GM23338 (cell line): ENCODE data around the gene MRGPRF. TPM values are rescaled to one million over a fixed set of nuclear protein-coding genes. Genes with fewer than 3 reads are reported as not detected.

Experiments
- ATAC-seq: fragments of 200-7000 bp; cut with Tn5 transposase; 3 replicates; pipeline ENCODE4 v1.9.1; 2020
- DNase-seq: peaks from one replicate; pipeline ENCODE4 v3.0.0-alpha.2; 2015; ENCODE audit warnings: low spot score
- H2AFZ ChIP-seq: fragments of 200-600 bp; sonication (generic); 2 replicates; pipeline ENCODE4 v1.8.0; 2016; ENCODE audit warnings: antibody characterized with exemption, mild to moderate bottlenecking, moderate library complexity
- H3F3A ChIP-seq: fragments of 200-600 bp; sonication (generic); replicated peaks from 2 replicates; pipeline ENCODE4 v1.8.0; 2017; ENCODE audit warnings: antibody characterized with exemption, mixed run types, low read depth
- H3K27ac ChIP-seq: fragments of 200-600 bp; sonication (generic); 2 replicates; pipeline ENCODE4 v1.6.1; 2016; ENCODE audit warnings: low read depth
- H3K27me3 ChIP-seq: fragments of 200-600 bp; sonication (generic); 2 replicates; pipeline ENCODE4 v1.8.0; 2016; ENCODE audit warnings: mild to moderate bottlenecking, mixed run types, moderate library complexity; ENCODE audit not compliant: insufficient read depth
- H3K36me3 ChIP-seq: fragments of 200-600 bp; sonication (generic); 2 replicates; pipeline ENCODE4 v1.8.0; 2016; ENCODE audit warnings: mild to moderate bottlenecking; ENCODE audit not compliant: insufficient read depth
- H3K4me1 ChIP-seq: fragments of 200-600 bp; sonication (generic); 2 replicates; pipeline ENCODE4 v1.8.0; 2016; ENCODE audit warnings: mild to moderate bottlenecking, moderate library complexity; ENCODE audit not compliant: insufficient read depth
- H3K4me2 ChIP-seq: fragments of 200-600 bp; sonication (generic); 2 replicates; pipeline ENCODE4 v1.7.1; 2017; ENCODE audit warnings: mixed run types
- H3K4me3 ChIP-seq: fragments of 200-600 bp; sonication (generic); 2 replicates; pipeline ENCODE4 v1.6.1; 2016; ENCODE audit warnings: mixed run types
- H3K79me2 ChIP-seq: fragments of 200-600 bp; sonication (generic); replicated peaks from 2 replicates; pipeline ENCODE4 v1.8.0; 2017; ENCODE audit warnings: mild to moderate bottlenecking; ENCODE audit not compliant: insufficient read depth
- H3K9me2 ChIP-seq: fragments of 200-600 bp; sonication (generic); 2 replicates; pipeline ENCODE4 v1.8.0; 2017; ENCODE audit not compliant: insufficient read depth
- H4K20me1 ChIP-seq: fragments of 200-600 bp; sonication (generic); replicated peaks from 2 replicates; pipeline ENCODE4 v1.8.0; 2017; ENCODE audit warnings: mild to moderate bottlenecking; ENCODE audit not compliant: insufficient read depth
- H3K27ac Mint-ChIP-seq: 2 replicates; pipeline ENCODE4 v1.8.0; 2020; ENCODE audit warnings: inconsistent platforms, mild to moderate bottlenecking, moderate library complexity, mixed read lengths
- H3K27me3 Mint-ChIP-seq: 3 replicates; pipeline ENCODE4 v1.8.0; 2022; ENCODE audit warnings: low read depth, mild to moderate bottlenecking, moderate library complexity, mixed read lengths, inconsistent platforms; ENCODE audit not compliant: insufficient read depth, poor library complexity
- H3K36me3 Mint-ChIP-seq: 3 replicates; pipeline ENCODE4 v1.8.0; 2021; ENCODE audit warnings: low read depth, mild to moderate bottlenecking, inconsistent platforms, moderate library complexity, mixed read lengths
- H3K4me1 Mint-ChIP-seq: 3 replicates; pipeline ENCODE4 v1.8.0; 2020; ENCODE audit warnings: mild to moderate bottlenecking, inconsistent platforms, mixed read lengths
- H3K4me3 Mint-ChIP-seq: 3 replicates; pipeline ENCODE4 v1.8.0; 2021; ENCODE audit warnings: moderate library complexity, mild to moderate bottlenecking, inconsistent platforms, mixed read lengths
- H3K9me3 Mint-ChIP-seq: 3 replicates; pipeline ENCODE4 v1.8.0; 2020; ENCODE audit warnings: moderate library complexity, mild to moderate bottlenecking, inconsistent platforms, mixed read lengths
- CREB1 ChIP-seq: fragments of 250-450 bp; sonication (Bioruptor Pico); IDR thresholded peaks from 2 replicates; pipeline ENCODE4 v1.5.0; 2020; ENCODE audit warnings: low read depth, mild to moderate bottlenecking, moderate library complexity
- EZH2 ChIP-seq: fragments of 200-600 bp; sonication (generic); IDR thresholded peaks from one replicate; pipeline ENCODE4 v1.8.0; 2017; ENCODE audit warnings: antibody characterized with exemption, mild to moderate bottlenecking, low read depth; ENCODE audit not compliant: unreplicated experiment
- EZH2phosphoT487 ChIP-seq: fragments of 200-600 bp; sonication (generic); IDR thresholded peaks from one replicate; pipeline ENCODE4 v1.8.1; 2018; ENCODE audit warnings: antibody characterized with exemption; ENCODE audit not compliant: unreplicated experiment
- JUNB ChIP-seq: IDR thresholded peaks from one replicate; pipeline ENCODE4 v1.6.1; 2016; ENCODE audit warnings: antibody characterized with exemption; ENCODE audit not compliant: unreplicated experiment
- ZNF114 ChIP-seq: fragments of 250-450 bp; sonication (Bioruptor Pico); IDR thresholded peaks from 2 replicates; pipeline ENCODE4 v1.5.0; 2020; ENCODE audit warnings: mild to moderate bottlenecking, moderate library complexity
- ZNF462 ChIP-seq: fragments of 250-450 bp; sonication (Bioruptor Pico); IDR thresholded peaks from 2 replicates; pipeline ENCODE4 v1.5.0; 2020; ENCODE audit warnings: mild to moderate bottlenecking, moderate library complexity
- polyA plus RNA-seq: library from polyadenylated mRNA; unstranded; fragments of >200 nt; fragmentation: Nextera tagmentation; extraction: Ambion mirVana; gene quantifications from 2 replicates; pipeline ENCODE4 v1.2.1, GENCODE V29; 2016
- total RNA-seq: library from RNA; depleted of rRNA; stranded (reverse); fragments of >200 nt; shearing (Covaris generic); gene quantifications from 2 replicates; pipeline ENCODE4 v1.2.3, GENCODE V29; 2014
- TF ChIP-seq, protein P1 (sequence below): IDR thresholded peaks from 2 replicates; pipeline ENCODE4 v1.6.1; 2016; ENCODE audit warnings: antibody characterized with exemption

The MRGPRF gene
- total and polyA plus RNA-seq, 2 experiments from 2014 or later: 3.3 to 9.0 TPM

DNA sequence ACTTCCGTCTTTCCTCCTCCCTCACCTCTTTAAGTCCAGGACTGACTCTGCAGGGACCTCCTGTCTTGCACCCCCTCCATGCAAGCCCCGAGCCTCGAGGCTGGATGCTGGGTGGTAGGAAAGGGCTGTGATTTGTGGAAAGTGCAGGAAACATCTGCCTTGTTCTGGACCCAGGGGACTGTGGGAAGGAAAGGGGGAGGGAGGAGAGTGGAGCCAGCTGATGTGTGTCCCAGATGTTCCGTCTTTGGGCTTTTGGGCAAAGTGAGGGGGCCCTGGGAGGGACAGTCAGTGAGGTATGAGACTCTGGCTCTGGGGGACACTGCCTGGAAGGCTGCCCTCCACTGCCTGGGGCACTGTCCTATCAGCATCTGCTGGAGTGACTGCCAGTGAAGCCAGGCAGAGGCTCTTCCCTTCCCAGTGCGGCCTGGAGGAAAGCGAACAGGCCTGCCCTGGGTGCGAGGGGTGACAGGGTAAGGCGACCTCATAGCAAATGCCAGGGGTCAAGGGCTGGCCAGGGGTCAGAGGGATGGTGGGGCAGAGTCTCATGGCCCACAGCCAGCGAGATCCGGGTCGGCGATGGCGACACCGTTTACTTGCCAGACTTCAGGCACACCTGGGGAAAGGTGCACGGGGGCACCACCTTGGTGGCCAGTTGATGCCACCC lies 34.0 kb downstream of the MRGPRF start (continued):
- TF ChIP-seq ZNF462 (no peak), CREB1 (CRISPR knock-in tag) (no peak), JUNB (no peak), EZH2phosphoT487 (no peak)
- TF ChIP-seq, protein P1, sequence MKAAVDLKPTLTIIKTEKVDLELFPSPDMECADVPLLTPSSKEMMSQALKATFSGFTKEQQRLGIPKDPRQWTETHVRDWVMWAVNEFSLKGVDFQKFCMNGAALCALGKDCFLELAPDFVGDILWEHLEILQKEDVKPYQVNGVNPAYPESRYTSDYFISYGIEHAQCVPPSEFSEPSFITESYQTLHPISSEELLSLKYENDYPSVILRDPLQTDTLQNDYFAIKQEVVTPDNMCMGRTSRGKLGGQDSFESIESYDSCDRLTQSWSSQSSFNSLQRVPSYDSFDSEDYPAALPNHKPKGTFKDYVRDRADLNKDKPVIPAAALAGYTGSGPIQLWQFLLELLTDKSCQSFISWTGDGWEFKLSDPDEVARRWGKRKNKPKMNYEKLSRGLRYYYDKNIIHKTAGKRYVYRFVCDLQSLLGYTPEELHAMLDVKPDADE: no peak

DNA sequence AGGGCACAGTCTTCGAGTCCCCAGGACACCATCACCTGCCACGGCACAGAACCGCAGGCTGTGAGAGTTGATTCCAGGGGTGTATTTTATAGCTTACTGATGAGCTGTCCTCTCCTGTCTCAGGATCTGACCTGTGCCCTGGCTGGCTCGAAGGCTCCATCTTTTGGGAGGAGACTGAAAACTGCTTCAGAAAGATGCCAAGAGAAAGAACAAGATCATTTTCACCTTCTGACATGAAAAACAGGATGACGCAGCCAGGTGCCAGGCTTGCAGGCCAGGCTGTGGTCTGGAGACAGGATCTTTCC lies 34.5 kb downstream of the MRGPRF start:
- Mint-ChIP-seq H3K4me3 (no peak overlapping the region), H3K27ac (no peak overlapping the region), H3K9me3 (peaks cover 11% of the 10 kb centered on the region), H3K36me3 (peaks cover 3% of the 10 kb centered on the region; the same call in 2 of the 3 replicates), H3K27me3 (no peaks in the 10 kb centered on the region), H3K4me1 (peaks cover 7% of the 10 kb centered on the region)
- H3K79me2 ChIP-seq: no peaks in the 10 kb centered on the region
- H3K4me1 ChIP-seq: no peaks in the 10 kb centered on the region
- H4K20me1 ChIP-seq: no peaks in the 10 kb centered on the region
- H3K36me3 ChIP-seq: no peaks in the 10 kb centered on the region
- H3K4me2 ChIP-seq: no peak overlapping the region
- DNase-seq: no peak
- H3K9me2 ChIP-seq: 0 out of 2 replicates have a peak, but pooled peaks cover 3% of the 10 kb centered on the region
- no peak overlapping the region for H3K4me3 ChIP-seq
- H2AFZ ChIP-seq: no peak overlapping the region
- H3F3A ChIP-seq: no peaks in the 10 kb centered on the region
- no peaks in the 10 kb centered on the region for H3K27me3 ChIP-seq
- H3K27ac ChIP-seq: no peak overlapping the region
- ATAC-seq: no peak
- TF ChIP-seq ZNF462: no peak
- no peak for TF ChIP-seq JUNB
- TF ChIP-seq EZH2: no peak
- TF ChIP-seq ZNF114: no peak
- no peak for TF ChIP-seq EZH2phosphoT487
